Testis (tissue), 2 donors: Measurements from ENCODE around the gene TTC7B.
"Not testable (repeated sequence)": the region's sequence is repeated elsewhere in the genome, so short reads cannot be mapped to it uniquely, and the experiment has no call there.

Experiments used
- CTCF ChIP-seq, 3 experiments: fragments of 450-650 bp in 2 of 3; fragments of 200-600 bp in 1 of 3; sonication (generic) in 1 of 3; IDR thresholded peaks; one replicate each; pipeline ENCODE4 v1.5.1; 2016 to 2019; ENCODE audit warnings: antibody characterized with exemption in 3 of 3, mild to moderate bottlenecking in 2 of 3, moderate library complexity in 1 of 3
- POLR2A ChIP-seq: fragments of 450-650 bp; IDR thresholded peaks from one replicate; pipeline ENCODE4 v1.6.1; 2017; ENCODE audit warnings: antibody characterized with exemption, mild to moderate bottlenecking, moderate library complexity

- not testable (repeated sequence) for TF ChIP-seq POLR2A; CTCF (IDR thresholded peaks at IDR 0.05)
Observed at GRCh38 chr14:90526536-90526935, 289.7 kb downstream of the TTC7B start.
